GM19239 (cell line): ENCODE measurements around the gene ATP6V0A4.
"Not testable (repeated sequence)": the region's sequence is repeated elsewhere in the genome, so short reads cannot be mapped to it uniquely, and the experiment has no call there.

ENCODE experiments used
- DNase-seq: peaks from one replicate; pipeline ENCODE4 v3.0.0; 2011; ENCODE audit warnings: low spot score; ENCODE audit not compliant: insufficient read length
- FAIRE-seq: peaks from 2 replicates; lab custom pipeline; 2011; peaks lifted over from hg19 to GRCh38; lab: Jason Lieb, UNC

ATP6V0A4 gene

DNA sequence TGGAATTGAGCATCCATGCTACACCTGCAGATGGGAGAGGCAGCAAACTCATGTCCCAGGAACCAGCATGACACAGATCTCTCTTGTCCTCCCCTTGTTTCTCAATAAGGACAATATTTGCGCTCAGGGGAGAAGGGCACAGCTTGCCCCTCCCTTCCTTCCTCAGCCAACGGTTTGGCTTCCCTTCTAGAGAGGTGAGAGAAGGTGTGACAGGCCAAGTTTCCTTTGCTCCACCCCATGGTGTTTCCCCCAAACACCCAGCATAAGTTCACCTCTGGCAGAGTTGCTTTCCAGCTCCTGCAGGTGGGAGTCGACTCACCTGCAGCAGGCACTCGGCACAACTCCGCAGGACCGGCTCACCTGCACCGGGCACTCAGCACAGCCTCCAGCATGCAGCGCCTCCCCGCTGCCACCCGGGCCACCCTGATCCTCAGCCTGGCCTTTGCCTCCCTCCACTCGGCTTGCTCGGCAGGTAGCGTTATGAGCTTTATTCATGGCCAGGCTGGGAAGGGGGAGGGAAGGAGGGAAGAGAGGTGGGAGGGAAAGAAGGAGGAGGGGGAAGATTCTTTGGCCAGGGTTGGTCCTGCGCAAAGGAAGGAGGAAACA is at the start of gene ATP6V0A4, which contains the start of gene TMEM213:
ATP6V0A4 (minus strand) TSS at position 482 of the 606 bp plus-strand sequence. CDS start 26,949 bp downstream, outside the sequence.
TMEM213 (plus strand) TSS at position 280 of the 606 bp plus-strand sequence; CDS start at position 391, 111 bp downstream.
- no peak for FAIRE-seq
- no peak for DNase-seq

DNA sequence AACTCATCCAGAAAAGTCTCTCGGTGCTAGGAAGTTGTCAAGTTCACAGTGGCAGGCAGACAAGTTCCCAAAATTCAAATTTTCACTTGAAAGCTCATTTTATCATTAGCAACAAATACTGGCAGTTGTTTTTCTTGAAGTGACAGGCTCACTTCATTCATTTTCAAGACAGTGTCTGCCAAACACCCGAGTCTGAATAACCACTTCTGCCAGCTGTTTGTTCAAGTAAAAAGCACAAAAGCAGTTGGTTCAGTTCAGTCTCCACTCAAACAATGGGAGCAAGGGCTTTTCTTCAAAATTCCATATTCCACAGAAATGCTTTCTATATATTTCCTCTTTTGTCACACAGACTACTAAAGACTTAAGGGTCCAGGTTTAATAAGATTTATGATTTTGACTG is 47.7 kb upstream of the ATP6V0A4 start:
- DNase-seq (no peak), FAIRE-seq (no peak)

DNA sequence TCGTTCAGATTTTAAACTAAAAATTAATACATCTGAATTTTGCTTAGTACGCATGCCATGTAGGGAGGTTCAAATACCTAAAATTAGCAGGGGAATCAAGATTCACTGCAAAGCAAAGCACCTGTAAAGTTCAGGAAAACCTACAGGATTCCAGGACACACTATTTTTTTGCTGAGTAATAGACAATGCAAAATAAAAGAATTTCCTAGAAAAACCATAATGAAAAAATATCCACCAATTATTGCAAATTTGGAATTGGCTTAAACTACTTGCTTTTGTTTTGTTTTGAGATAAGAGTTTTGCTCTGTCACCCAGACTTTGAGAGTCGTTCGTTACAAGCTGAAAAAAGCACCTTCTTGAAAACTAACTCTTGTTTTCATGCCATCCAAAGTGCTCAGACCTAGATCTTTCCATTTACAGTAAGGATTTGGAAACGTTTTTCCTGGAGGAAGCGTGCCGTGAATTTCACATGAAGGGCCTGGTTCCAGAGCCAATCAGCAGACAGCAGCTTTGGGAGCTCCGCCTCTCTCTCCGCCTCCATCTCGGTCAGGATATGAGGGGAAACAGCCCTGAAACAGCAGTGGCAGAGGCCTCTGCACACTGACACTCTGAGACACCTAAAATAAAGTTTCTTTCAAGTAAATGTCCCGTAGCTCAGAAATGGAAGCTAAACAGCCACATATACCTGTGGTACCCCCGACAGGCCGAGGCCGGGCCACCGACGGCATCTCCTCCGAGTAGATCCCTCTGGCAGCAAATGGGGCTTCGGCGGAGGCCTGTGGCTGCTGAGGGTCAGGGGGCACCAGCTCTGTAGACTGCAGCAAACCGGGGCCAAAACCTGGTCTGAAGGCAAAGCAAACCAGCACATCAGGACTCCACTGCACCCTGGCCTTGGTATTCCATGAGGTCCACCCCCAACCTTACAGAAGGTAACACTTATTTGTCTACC is 45.9 kb upstream of the ATP6V0A4 start:
- FAIRE-seq, result no peak
- no peak for DNase-seq

DNA sequence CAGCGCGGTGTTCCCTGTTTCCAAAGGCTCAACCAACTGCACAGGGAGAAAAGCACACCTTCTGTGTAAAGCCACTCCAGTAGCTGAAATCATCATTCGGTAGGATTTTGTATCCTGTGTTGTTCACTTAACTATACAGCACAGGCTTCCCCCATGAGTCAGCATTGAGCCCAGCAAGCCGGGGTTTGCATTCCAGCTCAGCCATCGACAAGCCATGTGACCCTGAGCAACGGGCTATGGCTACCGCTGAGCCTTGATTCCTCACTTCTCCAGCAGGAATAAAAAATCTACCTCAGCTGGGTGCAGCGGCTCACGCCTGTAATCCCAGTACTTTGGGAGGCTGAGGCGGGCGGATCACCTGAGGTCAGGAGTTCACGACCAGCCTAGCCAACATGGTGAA is 44.1 kb upstream of the ATP6V0A4 start:
- DNase-seq, result no peak
- no peak for FAIRE-seq

DNA sequence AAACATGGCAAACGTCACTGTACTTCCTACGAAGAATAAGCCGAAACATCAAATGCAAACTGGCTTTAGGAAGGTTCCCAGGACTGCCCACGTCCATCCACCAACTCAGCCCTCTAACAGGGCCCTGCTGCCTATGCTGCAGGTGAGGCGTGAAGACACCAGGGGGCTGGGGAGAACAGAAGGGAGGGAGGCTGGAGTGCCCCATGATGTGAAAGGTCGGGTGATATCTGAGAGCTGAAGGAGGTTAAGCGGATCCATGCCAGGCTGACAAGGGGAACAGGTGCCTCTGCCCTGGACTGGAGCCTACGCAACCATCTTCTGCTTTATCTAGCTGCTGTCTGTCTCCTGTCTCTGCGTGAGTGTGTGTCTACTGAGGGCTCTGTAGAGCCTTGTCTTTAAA is 40.2 kb upstream of the ATP6V0A4 start:
- DNase-seq (no peak), FAIRE-seq (no peak)

DNA sequence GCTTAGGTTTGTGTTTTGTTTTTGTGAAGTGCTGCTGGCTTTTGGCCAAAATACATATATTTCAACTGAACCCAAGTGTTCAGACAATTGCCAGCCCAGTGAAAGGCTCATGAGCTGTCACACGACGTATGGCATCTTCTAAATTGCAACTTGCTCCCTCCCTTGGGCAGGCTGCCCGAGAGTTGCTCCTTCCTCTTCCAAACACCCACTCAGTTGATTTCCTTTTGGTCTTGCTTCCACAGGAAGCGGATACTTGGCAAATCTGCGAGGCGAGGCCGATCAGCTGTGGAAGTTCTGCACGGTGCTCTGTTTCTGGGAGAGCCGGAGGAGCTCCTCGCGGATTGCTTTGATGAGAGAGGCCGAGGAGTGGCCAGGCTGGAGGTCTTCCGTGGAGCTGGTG is 39.6 kb upstream of the ATP6V0A4 start:
- no peak for DNase-seq
- FAIRE-seq, result no peak

DNA sequence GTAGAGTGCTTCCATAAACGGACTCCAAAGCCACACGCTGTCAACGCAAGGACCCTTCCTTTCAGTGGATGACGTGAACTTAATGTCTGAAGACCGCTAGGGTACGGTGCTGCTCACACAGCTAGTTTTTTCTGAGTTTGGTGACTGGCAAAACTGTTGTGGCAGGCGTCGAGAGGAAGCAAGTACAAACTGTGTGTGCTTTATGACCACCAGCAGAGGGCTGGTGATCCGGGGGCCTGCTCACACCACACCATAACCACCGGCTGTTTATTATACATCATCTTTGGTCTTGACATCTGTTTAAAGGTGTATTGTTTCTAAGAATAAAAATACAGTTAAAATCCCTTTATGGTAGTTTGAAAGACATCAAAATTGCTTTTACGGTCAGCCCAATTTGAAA is 37.1 kb upstream of the ATP6V0A4 start:
- DNase-seq, result no peak
- FAIRE-seq, result no peak

DNA sequence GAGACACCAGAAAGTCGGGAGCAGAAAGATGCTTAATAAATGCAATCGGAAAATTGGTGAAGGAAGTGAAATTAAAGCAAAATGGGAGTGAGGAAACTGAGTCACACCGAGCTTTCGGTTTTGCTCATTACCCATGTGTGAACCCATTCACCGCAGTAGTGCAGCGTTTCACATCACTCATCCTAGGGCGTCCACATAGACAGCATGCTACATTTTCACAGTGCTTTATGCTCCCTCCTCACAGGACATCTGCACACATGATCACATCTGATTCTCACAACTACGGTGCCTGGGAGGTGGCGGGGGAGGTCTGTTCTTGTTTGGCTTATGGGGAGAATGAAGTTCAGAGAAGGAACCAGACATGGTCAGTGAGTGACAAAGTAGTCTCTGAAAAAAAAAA is 36.6 kb upstream of the ATP6V0A4 start:
- DNase-seq, result no peak
- FAIRE-seq, result no peak

DNA sequence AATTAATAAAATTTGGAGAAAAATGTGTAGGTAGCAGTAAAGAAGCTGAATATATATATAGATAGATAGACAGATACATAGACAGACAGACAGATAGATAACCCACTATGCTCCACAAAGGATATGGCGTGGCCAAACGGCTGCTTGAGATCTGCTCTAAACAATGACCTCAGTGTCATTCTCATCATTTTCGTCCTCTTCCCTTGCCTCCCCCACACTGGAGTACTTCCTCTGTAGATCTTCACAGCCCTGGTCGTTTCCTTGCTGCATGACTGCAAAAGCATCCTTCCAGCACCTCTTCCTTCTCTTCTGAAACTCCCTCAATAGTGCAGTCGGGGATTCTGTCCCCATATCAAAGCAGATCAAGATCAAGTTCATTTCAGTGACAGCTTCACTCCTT is 35.6 kb upstream of the ATP6V0A4 start:
- no peak for FAIRE-seq
- DNase-seq, result no peak

DNA sequence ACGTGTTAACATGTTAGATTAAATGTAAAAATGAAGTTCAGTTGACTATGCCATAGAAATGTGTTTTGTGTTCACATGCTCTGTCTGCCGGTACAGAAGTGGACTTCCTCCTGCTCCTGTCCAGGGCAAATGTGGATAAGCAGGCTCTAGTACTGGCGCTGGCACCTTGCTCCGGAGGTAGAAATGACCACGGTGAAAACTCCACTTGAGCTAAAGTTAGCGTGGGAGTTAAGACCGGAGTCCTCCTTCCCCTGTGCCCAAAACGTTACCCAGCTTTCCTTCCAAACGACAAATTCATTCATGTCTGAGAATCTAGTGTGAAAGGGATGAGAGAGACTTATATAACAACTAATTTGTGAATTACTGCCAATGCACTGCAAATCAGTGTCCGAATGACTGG is 35.0 kb upstream of the ATP6V0A4 start:
- FAIRE-seq (no peak), DNase-seq (no peak)

DNA sequence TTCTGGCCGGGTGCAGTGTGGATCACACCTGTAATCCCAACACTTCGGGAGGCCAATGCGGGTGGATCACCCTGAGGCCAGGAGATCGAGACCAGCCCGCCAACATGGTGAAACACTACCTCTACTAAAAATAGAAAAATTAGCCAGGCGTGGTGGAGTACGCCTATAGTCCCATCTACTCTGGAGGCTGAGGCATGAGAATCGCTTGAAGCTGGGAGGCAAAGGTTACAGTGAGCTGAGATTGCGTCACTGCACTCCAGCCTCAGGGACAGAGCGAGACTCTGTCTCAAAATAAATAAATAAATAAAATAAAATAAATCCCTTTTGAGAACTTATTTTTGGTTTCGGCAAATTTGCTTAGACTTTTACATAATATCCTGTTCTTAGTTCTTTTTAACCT is 31.3 kb upstream of the ATP6V0A4 start:
- FAIRE-seq (no peak), DNase-seq (no peak)

DNA sequence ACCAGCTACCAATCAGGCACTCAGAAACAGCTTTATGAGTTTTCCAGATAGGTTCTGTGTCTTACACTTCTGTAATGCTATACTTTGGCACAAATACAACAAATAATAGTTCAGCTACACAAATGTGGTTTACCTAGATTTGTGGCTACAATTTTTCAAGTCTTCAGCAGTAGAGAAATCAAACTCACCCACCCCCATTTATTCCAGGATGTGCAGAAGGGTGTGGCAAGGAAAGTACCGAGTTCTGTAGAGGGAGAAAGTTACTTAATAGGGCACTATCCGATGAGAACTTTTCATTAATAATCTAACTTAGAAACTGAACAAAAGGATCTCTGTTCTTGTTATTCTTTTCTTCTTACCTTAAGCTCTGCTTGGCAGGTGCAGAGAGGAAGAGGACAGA is 30.3 kb upstream of the ATP6V0A4 start:
- DNase-seq (no peak), FAIRE-seq (no peak)

DNA sequence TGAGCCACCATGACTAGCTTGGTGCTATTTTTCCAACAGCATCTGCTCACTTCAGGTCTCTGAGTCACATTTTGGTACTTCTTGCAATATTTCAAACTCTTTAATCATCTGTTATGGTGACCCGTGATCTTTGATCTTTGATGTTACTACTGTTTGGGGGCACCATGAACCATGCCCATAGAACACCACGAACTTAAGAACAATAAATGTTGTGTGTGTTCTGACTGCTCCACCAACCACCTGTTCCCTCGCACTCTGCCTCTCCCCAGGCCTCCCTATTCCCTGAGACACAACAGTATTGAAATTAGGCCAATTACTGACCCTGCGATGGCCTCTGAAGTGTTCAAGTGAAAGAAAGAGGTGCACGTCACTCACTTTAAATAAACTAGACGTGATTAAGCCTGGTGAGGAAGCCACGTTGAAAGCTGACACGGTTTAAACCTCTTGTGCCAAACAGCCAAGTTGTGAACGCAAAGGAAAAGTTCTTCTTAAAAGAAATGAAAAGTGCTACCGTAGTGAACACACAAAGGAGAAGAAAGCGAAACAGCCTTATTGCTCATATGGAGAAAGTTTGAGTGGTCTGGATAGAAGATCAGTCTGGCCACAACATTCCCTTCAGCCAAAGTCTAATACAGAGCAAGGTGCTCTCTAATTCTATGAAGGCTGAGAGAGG is 27.2 kb upstream of the ATP6V0A4 start:
- no peak for FAIRE-seq
- DNase-seq, result no peak

DNA sequence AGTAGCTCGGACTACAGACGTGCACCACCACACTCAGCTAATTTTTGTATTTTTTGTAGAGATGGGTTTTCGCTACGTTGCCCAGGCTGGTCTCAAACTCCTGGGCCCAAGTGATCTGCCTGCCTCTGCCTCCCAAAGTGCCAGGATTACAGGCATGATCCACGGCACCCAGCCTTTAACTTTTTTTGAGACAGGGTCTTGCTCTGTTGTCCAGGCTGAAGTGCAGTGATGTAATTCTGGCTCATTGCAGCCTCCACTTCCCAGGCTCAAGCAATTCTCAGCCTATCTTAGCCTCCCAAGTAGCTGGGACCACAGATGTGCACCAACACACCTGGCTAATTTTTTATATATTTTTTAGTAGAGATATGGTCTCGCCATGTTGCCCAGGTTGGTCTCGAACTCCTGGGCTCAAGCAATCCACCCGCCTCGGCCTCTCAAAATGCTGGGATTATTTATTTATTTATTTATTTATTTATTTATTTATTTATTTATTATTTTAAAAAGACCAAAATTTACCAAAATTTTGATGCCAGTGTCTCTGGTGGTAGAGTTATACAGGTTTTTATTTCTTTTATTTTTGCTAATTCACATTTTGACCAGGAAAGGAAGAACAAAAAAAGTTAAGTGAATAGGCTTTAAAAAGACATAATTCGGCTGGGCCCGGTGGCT is 25.0 kb upstream of the ATP6V0A4 start:
- no peak for DNase-seq
- FAIRE-seq, result no peak

DNA sequence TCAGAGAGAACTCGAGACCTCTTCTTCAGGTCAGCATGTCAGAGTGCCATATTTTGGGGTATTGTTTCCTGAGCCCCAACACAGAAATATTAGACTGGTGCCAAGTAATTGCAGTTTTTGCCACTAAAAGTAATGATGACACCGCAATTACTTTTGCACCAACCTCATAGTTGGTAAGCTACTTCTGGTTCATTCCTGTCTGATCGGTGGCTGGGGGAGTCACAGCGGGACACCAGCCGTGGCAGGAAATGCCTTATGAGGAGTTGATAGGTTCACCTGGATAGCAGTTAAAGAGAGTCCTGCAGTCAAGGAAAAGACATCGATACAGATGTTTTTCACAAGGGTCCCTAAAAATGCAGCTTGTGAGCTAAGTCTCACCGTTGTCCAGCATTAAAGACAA is 23.9 kb upstream of the ATP6V0A4 start:
- no peak for FAIRE-seq

DNA sequence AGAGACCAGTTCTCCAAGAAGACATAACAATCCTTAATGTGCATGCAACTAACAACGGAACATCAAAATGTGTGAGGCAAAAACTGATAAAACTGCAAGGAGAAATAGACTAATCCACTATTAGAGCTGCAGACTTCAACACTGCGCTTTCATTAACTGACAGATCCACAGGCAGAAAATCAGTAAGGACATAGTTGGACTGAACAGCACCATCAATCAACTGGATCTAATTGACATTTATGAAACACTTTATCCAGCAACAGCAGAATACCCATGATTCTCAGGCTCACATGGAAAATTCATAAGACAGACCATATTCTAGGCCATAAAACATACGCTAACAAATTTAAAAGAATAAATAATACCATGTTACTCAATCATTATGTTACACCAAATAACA is 21.6 kb upstream of the ATP6V0A4 start:
- FAIRE-seq, result no peak
- DNase-seq, result no peak

More for the DNA sequence above, 23.9 kb upstream of the ATP6V0A4 start:
- no peak for DNase-seq

DNA sequence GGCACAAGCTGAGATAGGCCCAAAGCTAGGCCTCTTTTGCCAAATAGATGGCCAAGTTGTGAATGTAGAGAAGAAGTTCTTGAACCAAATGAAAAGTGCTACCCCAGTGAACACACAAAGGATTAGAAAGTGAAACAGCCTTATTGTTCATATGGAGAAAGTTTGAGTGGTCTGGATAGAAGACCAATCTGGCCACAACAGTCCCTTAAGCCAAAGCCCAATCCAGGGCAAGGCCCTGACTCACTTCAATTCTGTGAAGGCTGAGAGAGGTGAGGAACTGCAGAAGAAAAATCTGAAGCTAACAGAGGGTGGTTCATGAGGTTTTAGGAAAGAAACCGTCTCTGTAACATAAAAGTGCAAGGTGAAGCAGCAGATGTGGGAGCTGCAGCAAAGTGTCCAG is 18.7 kb upstream of the ATP6V0A4 start:
- DNase-seq (no peak), FAIRE-seq (no peak)

DNA sequence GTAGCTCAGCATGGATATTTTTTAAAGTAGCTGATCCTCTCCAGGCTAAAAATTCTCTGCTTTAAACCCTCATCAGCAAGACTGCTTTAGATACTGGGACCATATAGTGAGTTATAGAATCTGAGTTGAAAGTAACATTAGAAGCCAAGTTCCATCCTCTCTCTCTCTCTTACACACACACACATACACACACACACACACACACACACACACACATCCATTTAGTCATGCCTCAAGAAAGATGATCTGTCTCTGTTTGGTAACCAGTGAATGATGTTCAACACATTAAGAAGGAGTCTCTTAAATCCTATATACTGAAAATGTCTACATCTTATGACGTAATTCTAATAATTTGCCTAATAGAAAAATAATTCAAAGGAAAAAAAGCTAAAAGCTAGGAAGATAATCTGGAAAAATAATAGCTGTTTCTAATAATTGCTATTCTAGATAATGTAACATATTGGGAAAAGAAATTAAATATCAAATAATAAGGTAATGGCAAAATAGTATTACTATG is 16.9 kb upstream of the ATP6V0A4 start:
- no peak for DNase-seq
- FAIRE-seq, result no peak

DNA sequence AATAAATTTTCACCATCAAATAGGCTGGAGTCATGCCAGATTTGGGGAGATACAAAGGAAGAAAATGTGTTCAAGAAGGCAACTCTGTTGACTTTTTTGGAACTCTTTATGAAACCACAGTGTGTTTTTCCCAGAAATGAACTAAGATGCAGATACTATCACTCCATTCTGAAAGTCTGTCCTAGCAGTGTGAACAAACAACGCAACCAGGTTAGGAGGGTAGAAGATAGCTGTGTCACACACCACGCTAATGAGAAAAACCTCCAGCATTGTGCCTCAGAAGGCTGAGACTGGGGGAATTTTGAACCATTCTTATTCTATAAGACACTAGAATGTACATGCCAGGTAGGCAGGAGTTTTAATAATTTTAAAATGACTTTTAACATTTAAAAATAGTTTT is 15.9 kb upstream of the ATP6V0A4 start:
- no peak for FAIRE-seq

DNA sequence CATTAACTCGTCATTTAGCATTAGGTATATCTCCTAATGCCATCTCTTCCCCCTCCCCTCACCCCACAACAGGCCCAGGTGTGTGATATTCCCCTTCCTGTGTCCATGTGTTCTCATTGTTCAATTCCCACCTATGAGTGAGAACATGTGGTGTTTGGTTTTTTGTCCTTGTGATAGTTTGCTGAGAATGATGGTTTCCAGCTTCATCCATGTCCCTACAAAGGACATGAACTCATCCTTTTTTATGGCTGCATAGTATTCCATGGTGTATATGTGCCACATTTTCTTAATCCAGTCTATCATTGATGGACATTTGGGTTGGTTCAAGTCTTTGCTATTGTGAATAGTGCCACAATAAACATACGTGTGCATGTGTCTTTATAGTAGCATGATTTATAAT is 13.3 kb upstream of the ATP6V0A4 start:
- not testable (repeated sequence) for FAIRE-seq, DNase-seq

More for the DNA sequence above, 15.9 kb upstream of the ATP6V0A4 start:
- DNase-seq, result no peak
